ENCODE data around the gene S100A1.

- TF ChIP-seq POLR2A (IDR thresholded peaks at IDR 0.05) (no peak), EP300 (IDR thresholded peaks at IDR 0.05) (no peak), CTCF (IDR thresholded peaks at IDR 0.05) (no peak)
Measured at GRCh38 chr1:153608742-153609584, 19.3 kb upstream of the S100A1 start.
